ENCODE data around the gene COL4A3. TPM values are rescaled to one million over a fixed set of nuclear protein-coding genes. Genes with fewer than 3 reads are reported as not detected.

The COL4A3 gene
- total and polyA plus RNA-seq, 12 donors: 0.22 to 53.6 (median 19.6) TPM

DNA sequence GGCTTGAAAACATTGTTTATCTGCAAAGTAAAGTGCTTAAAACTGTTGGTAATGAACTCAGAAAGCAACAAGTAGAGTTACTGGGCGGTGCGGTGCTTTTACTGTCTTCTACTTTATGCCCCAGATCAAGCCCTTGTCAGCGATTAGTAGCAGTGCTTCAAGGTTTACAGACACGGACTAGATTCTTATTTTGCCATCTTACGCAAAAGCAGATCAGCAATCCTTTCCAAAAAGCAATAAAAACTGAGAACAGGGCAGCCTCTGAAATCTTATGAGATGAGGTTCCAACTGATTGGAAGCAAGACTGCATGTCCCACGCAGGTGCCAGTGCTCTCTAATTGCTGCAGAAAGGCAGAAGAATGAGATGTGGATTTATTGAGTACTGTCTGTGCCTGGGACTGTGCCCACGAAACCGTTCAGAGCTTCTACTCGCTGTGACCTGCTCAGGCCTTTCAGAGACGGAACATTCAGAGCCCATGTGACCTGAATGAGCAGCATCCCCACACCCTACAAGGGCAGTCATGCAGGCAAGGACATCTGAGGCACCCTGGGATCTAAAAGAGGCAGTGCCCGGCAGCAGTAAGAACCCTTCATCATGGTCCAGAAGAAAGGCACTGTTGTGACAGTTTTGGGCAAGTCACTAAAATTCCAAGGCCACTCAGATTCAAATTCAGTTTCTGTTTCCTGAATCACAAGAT lies 15.7 kb downstream of the COL4A3 start:
- H3K27me3 ChIP-seq: no peaks in the 10 kb centered on the region
- peak; percentile 75 to 94 (median 90) for DNase-seq
- peak overlapping the region; percentile 65 to 89 (median 80) for H3K27ac ChIP-seq
- intact Hi-C loops (cut with DNase I): no loop called here
- 32 to 42% (median 38%) methylated on average over 9 to 11 of the region's 11 CpGs for WGBS, 4 donors
- peaks cover 6 to 26% of the 10 kb centered on the region in 2 donors for H3K4me1 ChIP-seq (replicated peaks in 1 of 2)
- no peaks in the 10 kb centered on the region for H3K9me3 ChIP-seq (replicated peaks in 1 of 3)
- TF ChIP-seq, protein P1, sequence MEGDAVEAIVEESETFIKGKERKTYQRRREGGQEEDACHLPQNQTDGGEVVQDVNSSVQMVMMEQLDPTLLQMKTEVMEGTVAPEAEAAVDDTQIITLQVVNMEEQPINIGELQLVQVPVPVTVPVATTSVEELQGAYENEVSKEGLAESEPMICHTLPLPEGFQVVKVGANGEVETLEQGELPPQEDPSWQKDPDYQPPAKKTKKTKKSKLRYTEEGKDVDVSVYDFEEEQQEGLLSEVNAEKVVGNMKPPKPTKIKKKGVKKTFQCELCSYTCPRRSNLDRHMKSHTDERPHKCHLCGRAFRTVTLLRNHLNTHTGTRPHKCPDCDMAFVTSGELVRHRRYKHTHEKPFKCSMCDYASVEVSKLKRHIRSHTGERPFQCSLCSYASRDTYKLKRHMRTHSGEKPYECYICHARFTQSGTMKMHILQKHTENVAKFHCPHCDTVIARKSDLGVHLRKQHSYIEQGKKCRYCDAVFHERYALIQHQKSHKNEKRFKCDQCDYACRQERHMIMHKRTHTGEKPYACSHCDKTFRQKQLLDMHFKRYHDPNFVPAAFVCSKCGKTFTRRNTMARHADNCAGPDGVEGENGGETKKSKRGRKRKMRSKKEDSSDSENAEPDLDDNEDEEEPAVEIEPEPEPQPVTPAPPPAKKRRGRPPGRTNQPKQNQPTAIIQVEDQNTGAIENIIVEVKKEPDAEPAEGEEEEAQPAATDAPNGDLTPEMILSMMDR (IDR thresholded peaks at IDR 0.05): no peak
- peak in 1 of 2 donors; percentile 88 for TF ChIP-seq POLR2A (IDR thresholded peaks at IDR 0.05)
- no peaks in the 10 kb centered on the region for H3K36me3 ChIP-seq (replicated peaks in 1 of 2)
- H3K4me3 ChIP-seq: peak overlapping the region in 1 of 4 donors; percentile 16

DNA sequence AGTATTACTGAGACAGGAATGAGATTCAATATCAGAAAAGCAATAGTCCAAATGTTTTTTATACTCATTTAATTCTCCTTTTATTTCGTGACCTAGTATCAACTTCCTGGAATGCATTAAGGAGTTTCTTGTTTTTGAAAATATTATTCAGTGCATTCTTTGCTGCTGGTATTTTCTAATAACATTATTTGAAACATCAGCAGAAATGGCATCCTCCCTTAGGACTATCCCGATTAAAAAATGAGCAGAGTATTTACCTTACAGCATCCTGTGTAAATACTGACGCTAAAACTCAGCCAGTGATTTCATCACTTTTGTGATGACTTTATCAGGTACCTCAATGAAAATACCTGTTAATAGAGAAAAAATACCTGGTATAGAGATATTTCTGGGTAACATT lies 16.3 kb downstream of the COL4A3 start:
- DNase-seq: no peak
- Histone ChIP-seq H3K9me3 (replicated peaks in 1 of 3) (no peaks in the 10 kb centered on the region), H3K27me3 (no peaks in the 10 kb centered on the region), H3K27ac (peak overlapping the region; percentile 65 to 89 (median 80)), H3K36me3 (replicated peaks in 1 of 2) (no peaks in the 10 kb centered on the region), H3K4me1 (replicated peaks in 1 of 2) (peaks cover 6 to 26% of the 10 kb centered on the region in 2 donors), H3K4me3 (peak overlapping the region in 1 of 4 donors; percentile 16)
- intact Hi-C loops (cut with DNase I): no loop called here
- TF ChIP-seq POLR2A (IDR thresholded peaks at IDR 0.05): no peak
- TF ChIP-seq, protein P1 (IDR thresholded peaks at IDR 0.05): no peak
- WGBS, 4 donors: 24 to 37% (median 35%) methylated on average over 3 of the region's 3 CpGs

DNA sequence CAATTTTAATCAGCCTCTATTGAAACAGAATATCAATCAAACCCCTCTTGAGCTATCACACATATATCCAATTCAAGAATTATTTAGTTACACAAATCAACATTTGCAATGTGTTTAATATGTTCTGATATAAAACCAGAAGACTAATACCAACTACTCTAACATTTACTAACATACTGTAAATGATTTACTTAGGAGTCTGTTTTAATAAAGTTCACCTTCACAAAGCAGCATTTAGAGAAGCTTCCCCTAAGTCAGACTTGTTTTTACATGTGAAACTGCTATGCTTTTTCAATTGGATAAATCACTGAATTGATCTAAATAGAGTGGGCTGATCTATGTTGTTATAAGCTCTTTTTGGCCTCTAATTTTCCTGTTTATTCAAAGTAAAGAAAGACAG lies 18.3 kb downstream of the COL4A3 start:
- intact Hi-C loops (cut with DNase I): no loop called here
- Histone ChIP-seq H3K27me3 (no peaks in the 10 kb centered on the region), H3K9me3 (replicated peaks in 1 of 3) (no peaks in the 10 kb centered on the region), H3K4me3 (no peak overlapping the region), H3K4me1 (replicated peaks in 1 of 2) (peaks cover 12 to 24% of the 10 kb centered on the region in 2 donors), H3K27ac (no peak overlapping the region), H3K36me3 (replicated peaks in 1 of 2) (no peaks in the 10 kb centered on the region)
- TF ChIP-seq, protein P1 (IDR thresholded peaks at IDR 0.05): no peak
- no peak for TF ChIP-seq POLR2A (IDR thresholded peaks at IDR 0.05)
- no peak for DNase-seq

DNA sequence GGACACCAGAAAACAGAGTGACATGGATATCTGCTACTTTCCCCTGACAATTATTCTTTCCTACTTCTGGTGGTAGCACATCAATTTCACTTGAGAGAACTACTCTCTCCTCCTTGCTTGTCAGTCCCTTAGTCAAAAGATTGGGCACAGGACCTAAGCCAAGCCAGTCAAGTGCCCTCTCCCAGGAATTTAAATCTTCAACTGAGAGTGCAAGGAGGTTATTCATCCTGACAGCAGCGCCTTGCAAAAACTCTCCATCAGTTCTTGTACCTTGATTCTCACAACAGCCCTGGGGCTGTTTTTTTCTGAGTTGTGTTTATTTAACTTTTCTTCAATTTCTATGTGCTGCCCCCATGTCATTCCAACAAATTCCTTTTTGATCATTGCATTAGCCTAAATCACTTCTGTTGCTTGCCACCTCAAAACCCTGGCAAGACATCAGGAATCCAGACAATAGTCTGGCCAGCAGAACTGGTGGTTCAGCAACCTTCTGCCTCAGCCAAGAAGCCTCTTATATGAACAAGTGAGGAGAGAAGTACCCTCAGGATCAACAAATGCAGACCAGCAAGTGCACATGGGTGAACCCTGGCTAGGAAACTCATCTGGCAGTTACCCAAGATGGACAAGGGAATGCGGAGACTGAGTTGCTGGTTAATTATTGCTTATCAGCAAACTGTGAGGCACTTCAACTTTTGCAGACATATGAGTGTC lies 19.4 kb downstream of the COL4A3 start:
- DNase-seq: no peak
- WGBS, 4 donors: 71 to 76% (median 75%) methylated on average over 2 of the region's 2 CpGs
- no peaks in the 10 kb centered on the region for H3K27me3 ChIP-seq
- intact Hi-C loops (cut with DNase I): no loop called here
- H3K27ac ChIP-seq: no peak overlapping the region
- no peak for TF ChIP-seq POLR2A (IDR thresholded peaks at IDR 0.05)
- TF ChIP-seq, protein P1 (IDR thresholded peaks at IDR 0.05): no peak
- no peaks in the 10 kb centered on the region for H3K9me3 ChIP-seq (replicated peaks in 1 of 3)
- H3K4me1 ChIP-seq (replicated peaks in 1 of 2): peaks cover 16 to 32% of the 10 kb centered on the region in 2 donors
- no peaks in the 10 kb centered on the region for H3K36me3 ChIP-seq (replicated peaks in 1 of 2)
- no peak overlapping the region for H3K4me3 ChIP-seq

Measured in adrenal gland (tissue), 12 donors.